GM19395 (cell line): ENCODE data around the gene MDFIC.

Experiments
- ATAC-seq: cut with Tn5 transposase; IDR thresholded peaks from one replicate; pipeline ENCODE4 v1.9.1; 2021; ENCODE audit warnings: mild to moderate bottlenecking, moderate library complexity; ENCODE audit not compliant: unreplicated experiment

The MDFIC gene

DNA sequence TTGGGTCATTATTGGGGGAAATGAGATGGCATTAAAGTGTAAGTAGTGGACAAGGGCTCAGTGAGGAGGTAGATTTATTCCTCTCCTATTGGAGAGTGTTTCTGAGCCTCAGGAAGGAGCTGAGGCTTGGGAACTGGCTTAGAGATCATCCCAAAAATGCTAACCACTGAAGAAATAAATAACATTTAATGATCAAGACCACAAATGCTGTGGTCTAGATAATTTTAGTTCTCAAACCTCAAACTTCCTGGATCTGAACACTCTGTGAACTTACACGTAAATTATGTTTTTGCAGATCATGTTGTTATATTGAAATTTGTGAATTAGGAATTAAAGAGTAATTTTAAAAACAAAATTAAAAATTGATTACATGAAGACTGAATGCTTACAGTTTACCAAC lies 27.3 kb downstream of the MDFIC start:
- ATAC-seq = no peak

GRCh38 chr7:114952296-114952695 lies 30.4 kb downstream of the MDFIC start:
- ATAC-seq = no peak

- ATAC-seq = no peak
These were observed 31.8 kb downstream of the MDFIC start for GRCh38 chr7:114953724-114954123.

DNA sequence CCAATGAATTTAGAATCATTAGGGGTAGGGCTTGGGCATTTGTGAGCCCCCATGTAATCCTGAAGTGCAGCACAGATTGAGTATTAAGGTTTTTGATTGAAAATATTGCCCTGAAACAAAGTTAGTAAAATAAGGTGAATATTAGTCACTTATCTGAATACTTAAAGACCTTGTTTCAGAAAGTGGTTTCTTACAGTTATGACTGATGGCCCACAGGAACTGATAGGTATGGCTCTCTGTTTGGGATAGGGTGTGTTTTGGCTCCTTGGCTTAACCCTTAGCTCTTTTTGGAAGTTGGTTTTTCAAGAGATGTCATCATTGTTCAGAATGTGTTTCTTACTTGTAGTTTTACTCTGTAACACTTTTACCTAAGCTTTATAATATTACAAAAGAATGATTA lies 34.8 kb downstream of the MDFIC start:
- ATAC-seq = peak; percentile 61

GRCh38 chr7:114957444-114957843 lies 35.5 kb downstream of the MDFIC start:
- no peak for ATAC-seq

- ATAC-seq = peak; percentile 81
These were observed 38.0 kb downstream of the MDFIC start for GRCh38 chr7:114959931-114960330.

DNA sequence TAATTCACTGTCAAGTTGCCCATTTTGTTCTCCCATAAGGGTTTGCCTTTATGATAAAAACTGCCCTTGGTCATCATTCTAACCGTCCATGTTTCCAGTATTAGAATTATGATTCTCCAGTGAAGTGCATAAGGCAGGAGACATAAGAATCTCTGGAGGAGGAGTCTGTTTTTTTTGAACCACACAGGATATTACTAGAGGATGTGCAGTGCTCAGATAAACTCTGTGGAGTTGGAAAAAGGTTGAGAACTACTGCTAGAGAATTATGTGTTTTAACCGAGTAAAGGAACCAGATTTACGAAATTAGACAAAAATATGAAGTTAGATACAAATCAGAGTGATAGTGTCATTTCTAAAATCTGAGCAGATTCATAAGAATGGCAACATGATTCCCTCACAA lies 40.5 kb downstream of the MDFIC start:
- no peak for ATAC-seq

DNA sequence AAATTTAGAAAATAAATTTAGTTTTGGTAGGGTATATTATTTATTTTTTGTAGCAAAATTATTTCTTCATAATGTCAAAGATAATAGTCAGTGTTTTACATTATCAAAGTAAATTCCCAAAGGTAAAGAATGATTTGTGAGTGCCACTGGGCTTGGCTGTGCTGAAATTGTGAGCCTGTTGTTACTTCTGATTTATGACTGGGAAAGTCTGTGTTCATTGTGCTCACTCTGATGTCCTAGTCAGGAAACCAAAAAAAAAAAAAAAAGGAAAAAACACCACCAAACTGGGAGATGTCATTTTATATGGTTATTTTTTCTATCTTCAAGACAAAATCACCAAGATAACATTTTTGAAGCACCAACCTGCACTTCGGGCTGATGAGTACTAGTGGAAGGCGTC lies 44.3 kb downstream of the MDFIC start:
- ATAC-seq = no peak

GRCh38 chr7:114969096-114969495 lies 47.2 kb downstream of the MDFIC start:
- ATAC-seq = no peak

DNA sequence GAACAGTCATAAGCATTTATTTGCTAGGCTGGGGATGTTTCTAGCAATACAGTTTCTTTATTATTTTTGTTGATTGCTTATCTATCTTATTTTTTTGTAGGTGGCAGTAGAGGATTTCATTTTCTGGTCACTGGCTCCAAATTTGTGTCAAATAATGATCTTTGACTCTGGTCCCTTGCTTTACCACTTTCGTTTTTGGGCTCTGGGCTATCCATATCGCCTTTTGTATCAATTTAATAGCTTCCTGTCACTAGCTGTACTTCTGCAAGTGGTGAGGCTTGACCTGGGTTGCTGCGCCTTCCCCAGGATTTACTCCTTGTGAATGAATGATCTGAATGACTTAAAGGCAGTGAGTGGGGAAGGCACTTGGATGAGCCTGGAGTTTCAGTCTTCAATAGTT lies 48.4 kb downstream of the MDFIC start:
- no peak for ATAC-seq

DNA sequence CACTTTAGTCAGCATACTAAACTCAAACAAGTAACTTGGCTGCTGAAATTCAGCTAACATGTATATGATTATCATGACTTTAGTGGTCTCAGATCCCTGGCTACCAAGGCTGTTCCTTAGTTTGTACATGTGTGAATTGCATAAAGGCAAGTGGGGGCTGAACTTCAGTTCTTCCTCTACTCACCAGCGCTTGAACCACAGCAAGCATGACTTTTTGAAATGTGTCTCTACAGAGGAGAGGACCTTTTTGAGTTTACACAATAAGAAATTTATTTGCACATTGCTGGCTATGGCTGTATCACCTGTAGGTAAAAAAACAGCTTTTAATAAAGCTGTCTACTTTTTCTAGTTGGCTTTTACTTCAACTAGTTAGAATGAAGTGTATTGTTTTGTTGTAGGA lies 48.8 kb downstream of the MDFIC start:
- ATAC-seq = no peak

DNA sequence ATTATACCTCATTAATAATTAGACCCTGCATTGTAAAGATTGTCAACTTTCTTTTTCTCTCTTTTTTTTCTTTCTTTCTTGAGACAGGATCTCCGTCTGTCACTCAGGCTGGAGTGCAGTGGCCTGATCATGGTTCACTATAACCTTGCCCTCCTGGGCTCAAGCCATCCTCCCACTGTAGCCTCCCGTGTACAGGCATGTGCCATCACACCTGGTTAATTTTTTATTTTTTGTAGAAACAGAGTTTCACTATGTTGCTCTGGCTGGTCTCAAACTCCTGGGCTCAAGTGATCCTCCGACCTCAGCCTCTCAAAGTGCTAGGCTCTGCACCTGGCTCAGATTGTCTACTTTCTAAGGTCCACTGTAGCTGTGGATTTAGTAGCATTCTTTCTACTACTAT lies 50.7 kb downstream of the MDFIC start:
- no peak for ATAC-seq

- no peak for ATAC-seq
These were observed 51.3 kb downstream of the MDFIC start for GRCh38 chr7:114973147-114973546.

- ATAC-seq = no peak
These were observed 53.5 kb downstream of the MDFIC start for GRCh38 chr7:114975401-114975800.

DNA sequence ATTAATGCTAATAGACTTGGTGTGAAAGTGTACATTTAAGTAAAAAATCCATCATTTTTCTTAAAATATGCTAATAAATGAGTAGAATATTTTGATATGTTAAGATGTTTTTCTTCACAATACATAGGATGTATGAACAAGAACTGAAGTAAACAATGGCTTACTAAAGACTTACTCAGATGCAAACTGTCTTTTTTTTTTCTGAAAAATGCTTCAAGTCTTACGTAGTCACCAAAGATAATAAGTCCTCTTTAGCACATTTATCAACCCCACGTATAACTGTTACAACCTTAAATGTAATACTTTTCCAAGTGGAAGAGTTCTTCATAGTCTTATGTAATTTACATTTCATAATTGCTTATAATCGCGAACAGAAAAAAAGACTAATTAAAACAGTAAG lies 54.8 kb downstream of the MDFIC start:
- ATAC-seq = no peak

DNA sequence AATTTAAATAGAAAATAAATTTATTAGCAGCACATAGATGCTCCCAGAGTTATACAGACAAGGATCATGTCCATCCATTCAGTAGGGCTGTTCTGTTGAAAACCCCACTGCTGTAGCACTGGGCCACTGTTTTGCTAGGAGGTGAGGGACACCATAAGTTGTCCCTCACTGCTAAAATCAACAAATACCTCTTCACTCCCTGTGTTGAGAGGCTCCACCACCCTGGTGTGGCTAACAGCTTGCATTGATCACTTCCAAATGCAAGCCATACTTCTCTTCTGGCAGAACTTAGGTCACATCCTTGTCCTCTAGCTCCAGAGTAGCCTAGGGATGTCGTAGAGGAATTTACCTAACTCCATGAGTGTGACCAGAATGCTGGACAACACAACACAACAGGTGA lies 55.4 kb downstream of the MDFIC start:
- no peak for ATAC-seq

- no peak for ATAC-seq
These were observed 57.5 kb downstream of the MDFIC start for GRCh38 chr7:114979388-114979787.

- ATAC-seq = no peak
These were observed 58.1 kb downstream of the MDFIC start for GRCh38 chr7:114979803-114980507.

DNA sequence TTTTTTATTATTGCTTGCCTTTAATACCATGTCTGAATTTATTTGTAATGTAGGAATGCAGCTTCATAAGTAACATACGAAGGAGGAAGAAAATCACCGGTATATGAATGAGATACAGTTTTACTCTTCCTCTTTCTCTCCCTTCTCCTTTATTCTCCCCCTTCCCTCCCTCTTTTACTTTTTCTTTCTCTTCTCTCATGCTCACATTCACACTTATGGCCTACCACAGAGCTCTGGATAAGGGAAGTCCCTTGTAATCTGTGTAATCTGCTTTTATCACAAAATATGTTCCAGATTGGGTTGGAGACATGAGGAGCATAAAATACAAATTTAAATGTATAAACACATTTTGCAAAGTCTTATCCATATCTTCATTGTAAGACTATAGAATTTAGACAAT lies 59.4 kb downstream of the MDFIC start:
- ATAC-seq = no peak

DNA sequence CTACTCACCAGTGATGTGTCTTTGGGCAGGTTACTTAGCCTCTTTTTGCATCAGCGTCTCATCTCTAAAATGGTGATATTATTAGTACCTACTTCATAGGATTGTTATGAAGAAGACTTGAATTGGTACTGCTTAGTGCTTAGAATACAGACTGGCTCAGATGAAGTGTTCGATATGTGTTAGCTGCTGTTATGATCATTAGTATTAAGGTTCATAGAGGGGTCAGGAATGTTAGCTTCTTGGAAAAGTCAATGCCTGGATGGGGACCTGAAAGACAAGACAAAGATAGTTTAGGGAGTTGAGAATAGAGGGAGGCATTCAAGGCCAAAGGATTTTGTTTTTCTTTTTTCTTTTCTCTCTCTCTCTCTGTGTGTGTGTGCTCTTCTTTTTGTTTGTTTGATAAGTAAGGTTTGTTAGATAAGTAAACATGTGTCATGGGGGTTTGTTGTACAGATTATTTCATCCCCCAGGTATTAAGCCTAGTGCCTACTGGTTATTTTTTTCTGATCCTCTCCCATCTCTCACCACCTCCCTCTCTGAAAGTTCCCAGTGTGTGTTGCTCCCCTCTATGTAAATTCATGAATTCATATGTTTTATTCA lies 63.3 kb downstream of the MDFIC start:
- no peak for ATAC-seq

GRCh38 chr7:114986190-114987180 lies 64.6 kb downstream of the MDFIC start:
- ATAC-seq = no peak

DNA sequence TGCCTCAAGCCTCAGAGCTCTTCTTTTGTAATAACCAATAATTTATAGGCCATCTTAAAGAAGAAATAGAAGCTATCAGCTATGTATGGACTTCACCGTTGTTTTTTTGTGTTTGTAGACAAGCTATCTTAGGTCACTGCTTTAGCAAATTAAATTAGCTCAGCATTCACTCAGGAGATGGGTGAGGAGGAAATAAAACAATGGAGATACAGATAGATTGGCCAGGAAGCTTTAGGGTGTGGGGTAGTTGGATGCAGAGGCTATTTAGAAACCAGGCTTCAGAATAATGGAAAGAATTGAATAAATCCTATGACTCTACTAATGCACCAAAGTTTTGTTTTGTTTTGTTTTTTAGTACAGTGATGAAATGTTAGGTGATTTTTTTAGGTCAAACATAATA lies 66.1 kb downstream of the MDFIC start:
- ATAC-seq = no peak
